ENCODE data around the gene TNFRSF19.
A peak's percentile ranks its signal among the peaks of the same experiment; 100 is the strongest.
"Not testable (repeated sequence)": the region's sequence is repeated elsewhere in the genome, so short reads cannot be mapped to it uniquely, and the experiment has no call there.

The TNFRSF19 gene

DNA sequence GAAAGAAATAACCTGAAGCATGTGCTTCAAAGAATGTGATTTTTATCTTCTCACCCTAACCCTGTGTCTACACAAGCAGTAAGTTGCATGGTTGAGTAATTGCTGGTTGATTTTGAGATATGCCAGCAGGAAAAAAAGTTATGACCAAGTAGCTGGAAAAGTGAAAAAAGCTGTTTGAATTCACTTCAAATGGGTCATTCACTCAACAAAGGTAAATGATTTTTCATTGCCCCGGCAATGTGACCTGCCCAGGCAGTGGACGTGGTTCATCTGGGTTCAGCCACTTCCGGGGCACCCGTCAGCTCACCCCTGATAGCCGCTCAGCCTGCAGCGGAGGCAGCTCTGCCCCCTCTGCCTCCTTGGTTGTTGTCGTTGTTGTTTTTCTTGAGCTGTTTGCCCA is 18.5 kb downstream of the TNFRSF19 start:
- no peak overlapping the region for H3K4me3 ChIP-seq (ENCODE audit: low read length)
- TF ChIP-seq, protein P1, sequence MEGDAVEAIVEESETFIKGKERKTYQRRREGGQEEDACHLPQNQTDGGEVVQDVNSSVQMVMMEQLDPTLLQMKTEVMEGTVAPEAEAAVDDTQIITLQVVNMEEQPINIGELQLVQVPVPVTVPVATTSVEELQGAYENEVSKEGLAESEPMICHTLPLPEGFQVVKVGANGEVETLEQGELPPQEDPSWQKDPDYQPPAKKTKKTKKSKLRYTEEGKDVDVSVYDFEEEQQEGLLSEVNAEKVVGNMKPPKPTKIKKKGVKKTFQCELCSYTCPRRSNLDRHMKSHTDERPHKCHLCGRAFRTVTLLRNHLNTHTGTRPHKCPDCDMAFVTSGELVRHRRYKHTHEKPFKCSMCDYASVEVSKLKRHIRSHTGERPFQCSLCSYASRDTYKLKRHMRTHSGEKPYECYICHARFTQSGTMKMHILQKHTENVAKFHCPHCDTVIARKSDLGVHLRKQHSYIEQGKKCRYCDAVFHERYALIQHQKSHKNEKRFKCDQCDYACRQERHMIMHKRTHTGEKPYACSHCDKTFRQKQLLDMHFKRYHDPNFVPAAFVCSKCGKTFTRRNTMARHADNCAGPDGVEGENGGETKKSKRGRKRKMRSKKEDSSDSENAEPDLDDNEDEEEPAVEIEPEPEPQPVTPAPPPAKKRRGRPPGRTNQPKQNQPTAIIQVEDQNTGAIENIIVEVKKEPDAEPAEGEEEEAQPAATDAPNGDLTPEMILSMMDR (IDR thresholded peaks at IDR 0.05; ENCODE audit: insufficient read depth, low read depth, low read length, missing control alignments) = no peak
- no peak for DNase-seq (ENCODE audit: low read depth)

DNA sequence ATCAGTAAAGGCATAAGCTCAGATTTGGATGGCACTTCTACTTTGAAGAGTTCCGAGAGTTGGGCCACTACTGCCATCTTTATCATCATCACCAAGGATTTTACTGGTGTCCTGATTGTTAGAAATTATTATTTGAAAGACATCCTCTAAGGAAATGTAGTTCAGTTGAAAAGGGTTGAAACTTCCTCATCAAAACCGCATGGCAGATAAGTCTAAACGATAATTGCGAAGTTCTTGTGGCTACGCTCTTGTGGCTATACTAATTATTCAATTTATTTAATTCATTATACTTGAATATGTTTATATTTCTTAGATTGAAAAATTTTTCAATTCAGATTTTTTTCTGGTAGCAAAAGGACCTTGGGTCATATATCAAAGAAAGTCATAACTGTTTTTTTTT is 22.4 kb downstream of the TNFRSF19 start:
- TF ChIP-seq, protein P1 (IDR thresholded peaks at IDR 0.05; ENCODE audit: insufficient read depth, low read depth, low read length, missing control alignments) = no peak
- DNase-seq (ENCODE audit: low read depth) = no peak
- H3K4me3 ChIP-seq (ENCODE audit: low read length) = no peak overlapping the region

DNA sequence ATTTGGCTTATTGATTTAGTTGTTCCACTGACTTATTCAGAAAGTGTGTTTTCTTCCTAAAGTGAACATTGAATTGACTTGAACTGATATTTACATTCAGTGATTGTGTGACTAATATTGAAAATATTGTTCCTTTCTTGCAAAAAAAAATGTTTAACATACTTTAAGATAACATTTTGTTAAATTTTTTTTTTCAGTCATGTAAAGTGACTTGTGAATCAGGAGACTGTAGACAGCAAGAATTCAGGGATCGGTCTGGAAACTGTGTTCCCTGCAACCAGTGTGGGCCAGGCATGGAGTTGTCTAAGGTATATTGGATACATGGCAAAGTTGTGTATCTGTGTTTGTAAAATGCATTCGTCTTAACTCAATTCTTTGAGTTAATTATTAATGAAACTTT is 22.9 kb downstream of the TNFRSF19 start:
- H3K4me3 ChIP-seq (ENCODE audit: low read length) = no peak overlapping the region
- TF ChIP-seq, protein P1 (IDR thresholded peaks at IDR 0.05; ENCODE audit: insufficient read depth, low read depth, low read length, missing control alignments) = no peak
- DNase-seq (ENCODE audit: low read depth) = no peak

DNA sequence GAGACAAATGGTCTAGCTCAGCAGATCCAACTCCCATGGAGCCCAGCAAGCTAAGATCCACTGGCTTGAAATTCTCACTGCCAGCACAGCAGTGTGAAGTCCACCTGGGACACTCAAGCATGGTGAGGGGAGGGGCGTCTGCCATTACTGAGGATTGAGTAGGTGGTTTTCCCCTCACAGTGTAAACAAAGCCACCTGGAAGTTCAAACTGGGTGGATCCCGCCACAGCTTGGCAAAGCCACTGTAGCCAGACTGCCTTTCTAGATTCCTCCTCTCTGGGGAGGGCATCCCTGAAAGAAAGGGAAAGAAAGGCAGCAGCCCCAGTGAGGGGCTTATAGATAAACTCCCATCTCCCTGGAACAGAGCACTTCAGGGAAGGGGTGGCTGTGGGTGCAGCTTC is 24.1 kb downstream of the TNFRSF19 start:
- DNase-seq (ENCODE audit: low read depth) = not testable (repeated sequence)

DNA sequence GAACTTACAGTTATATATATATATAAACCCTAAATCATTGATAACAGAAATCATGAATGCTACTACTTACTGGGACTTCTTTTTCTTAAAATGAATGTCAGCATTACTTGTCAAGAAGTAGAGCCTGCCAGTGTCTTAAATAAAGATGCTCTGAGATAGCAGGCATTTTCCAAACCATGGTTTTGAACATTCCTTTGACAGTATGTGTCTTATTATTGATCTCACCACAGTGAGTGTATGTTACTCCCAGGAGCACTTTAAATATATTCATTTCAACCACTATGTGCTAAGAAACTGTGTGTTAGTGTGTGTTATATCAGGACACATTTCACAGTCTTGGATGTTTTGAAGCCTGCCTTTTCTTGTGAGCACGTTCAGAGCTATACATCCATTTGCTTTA is 28.2 kb downstream of the TNFRSF19 start:
- H3K4me3 ChIP-seq (ENCODE audit: low read length) = no peak overlapping the region
- TF ChIP-seq, protein P1 (IDR thresholded peaks at IDR 0.05; ENCODE audit: insufficient read depth, low read depth, low read length, missing control alignments) = no peak
- DNase-seq (ENCODE audit: low read depth) = no peak

More for the DNA sequence above, 24.1 kb downstream of the TNFRSF19 start:
- not testable (repeated sequence) for H3K4me3 ChIP-seq (ENCODE audit: low read length)

DNA sequence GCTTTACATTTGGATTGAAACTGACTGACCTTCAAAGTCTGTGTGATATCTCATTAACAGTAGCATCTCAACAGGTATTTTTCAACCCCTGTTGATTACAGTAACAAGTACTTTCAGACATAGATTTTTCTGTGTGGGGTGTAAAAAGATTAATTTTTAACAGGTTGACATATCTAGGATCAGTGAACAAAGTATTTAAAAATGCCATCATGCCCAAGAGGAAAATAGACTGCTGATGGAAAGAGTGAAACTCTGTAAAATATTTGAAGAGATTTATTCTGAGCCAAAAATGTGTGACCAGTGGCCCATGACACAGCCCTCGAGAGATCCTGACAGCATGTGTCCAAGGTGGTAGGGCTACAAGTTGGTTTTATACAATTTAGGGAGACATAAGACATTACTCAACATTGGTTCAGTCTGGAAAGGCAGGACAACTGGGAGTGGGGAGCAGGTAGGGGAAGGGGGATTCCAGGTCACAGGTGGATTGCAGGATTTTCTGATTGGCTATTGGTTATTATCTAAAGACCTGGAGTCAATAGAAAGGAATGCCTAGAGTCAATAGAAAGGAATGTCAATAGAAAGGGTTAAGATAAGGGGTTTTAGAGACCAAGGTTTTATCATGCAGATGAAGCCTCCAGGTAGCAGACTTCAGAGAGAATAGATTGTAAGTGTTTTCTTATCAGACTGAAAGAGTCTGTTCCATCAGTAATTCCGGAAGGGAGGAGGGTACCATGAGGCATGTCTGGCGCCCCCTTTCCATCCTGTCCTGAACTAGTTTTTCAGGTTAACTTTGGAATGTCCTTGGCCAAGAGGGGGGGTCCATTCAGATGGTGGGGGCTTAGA is 29.1 kb downstream of the TNFRSF19 start:
- peak; percentile 41 for DNase-seq (ENCODE audit: low read depth)
- TF ChIP-seq, protein P1 (IDR thresholded peaks at IDR 0.05; ENCODE audit: insufficient read depth, low read depth, low read length, missing control alignments) = no peak

DNA sequence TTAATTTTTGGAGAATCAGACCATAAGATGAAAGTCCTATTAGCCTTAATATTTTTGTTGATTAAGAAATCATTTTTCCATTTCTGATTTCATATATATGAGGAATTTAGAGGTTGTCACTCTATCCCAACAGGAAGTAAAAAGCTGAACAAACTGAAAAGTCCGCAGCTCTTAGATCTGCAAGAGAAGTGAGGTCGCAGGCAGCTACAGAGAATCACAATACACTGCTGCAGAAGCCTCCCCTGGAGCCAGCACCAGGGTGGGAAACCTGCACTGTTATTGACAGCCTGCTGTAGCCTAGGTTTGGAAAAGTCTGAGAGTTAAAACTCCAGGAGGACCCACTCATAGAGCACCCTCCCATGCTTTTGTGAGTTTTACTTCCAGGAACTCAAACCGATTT is 29.9 kb downstream of the TNFRSF19 start:
- DNase-seq (ENCODE audit: low read depth) = no peak
- no peak overlapping the region for H3K4me3 ChIP-seq (ENCODE audit: low read length)
- TF ChIP-seq, protein P1 (IDR thresholded peaks at IDR 0.05; ENCODE audit: insufficient read depth, low read depth, low read length, missing control alignments) = no peak

More for the DNA sequence above, 29.1 kb downstream of the TNFRSF19 start:
- H3K4me3 ChIP-seq (ENCODE audit: low read length) = no peak overlapping the region
